Body of pancreas (tissue), 4 donors: ENCODE measurements around the gene CIB2. TPM values are rescaled to one million over a fixed set of nuclear protein-coding genes. Genes with fewer than 3 reads are reported as not detected.

Experiments used
- ATAC-seq: fragments of 150-250 bp; one replicate; pipeline ENCODE4 v1.9.1; 2016
- DNase-seq, 4 donors: peaks; one replicate each; pipeline ENCODE4 v3.0.0-alpha.2; 2019
- H3K27ac ChIP-seq, 4 donors: fragments of 200-600 bp; sonication (generic); 1 replicate in 3 of 4; 2 replicates in 1 of 4; pipeline versions ENCODE4 v1.5.1 to v1.6.1; 2016 to 2019; ENCODE audit warnings: mild to moderate bottlenecking in 1 of 4, mixed read lengths in 1 of 4, moderate library complexity in 1 of 4
- H3K27me3 ChIP-seq, 2 donors: fragments of 200-600 bp; sonication (generic); one replicate each; pipeline ENCODE4 v1.6.0; 2016; ENCODE audit warnings: mild to moderate bottlenecking in 1 of 2
- H3K36me3 ChIP-seq, 2 donors: fragments of 200-600 bp; sonication (generic); replicated peaks in 1 of 2; 2 replicates each; pipeline ENCODE4 v1.5.1; 2016; ENCODE audit warnings: low read depth in 2 of 2; ENCODE audit not compliant: insufficient read depth in 1 of 2
- H3K4me1 ChIP-seq: fragments of 200-600 bp; sonication (generic); one replicate; pipeline ENCODE4 v1.6.0; 2016
- H3K4me3 ChIP-seq, 2 donors: fragments of 200-600 bp; sonication (generic); 1 replicate in 1 of 2; 2 replicates in 1 of 2; pipeline ENCODE4 v1.5.1; 2016 to 2019
- H3K9me3 ChIP-seq, 3 donors: fragments of 200-600 bp; sonication (generic); 1 replicate in 2 of 3; 2 replicates in 1 of 3; pipeline ENCODE4 v1.5.1; 2016
- CTCF ChIP-seq, 7 experiments: fragments of 450-650 bp in 4 of 7; fragments of 200-600 bp in 3 of 7; sonication (generic) in 3 of 7; IDR thresholded peaks; one replicate each; pipeline ENCODE4 v1.5.1; 2016 to 2019; ENCODE audit warnings: antibody characterized with exemption in 7 of 7
- POLR2A ChIP-seq, 3 donors: fragments of 450-650 bp; IDR thresholded peaks; one replicate each; pipeline ENCODE4 v1.6.1; 2016; ENCODE audit warnings: antibody characterized with exemption in 3 of 3, mild to moderate bottlenecking in 2 of 3
- WGBS, 2 donors: methylation state at CpG; one replicate each; pipeline ENCODE4 v1.1.5; 2017; 5-methylcytosine and 5-hydroxymethylcytosine counted together
- intact Hi-C: fragments of 100-400 bp; cut with DNase I; formaldehyde crosslinking; loops from one replicate; pipeline ENCODE4 v1.15.1; 2023
- total RNA-seq, 2 donors: library from RNA; depleted of rRNA; stranded (reverse); fragments of >200 nt; gene quantifications; one replicate each; pipeline ENCODE4 v1.1.0, GENCODE V29; 2016

Gene CIB2
- total RNA-seq, 2 donors from 2014 or later = 3.4 to 6.9 TPM

- Histone ChIP-seq H3K36me3 (no peaks in the 10 kb centered on the region), H3K4me1 (peaks cover 7% of the 10 kb centered on the region), H3K9me3 (no peaks in the 10 kb centered on the region), H3K27ac (no peak overlapping the region), H3K27me3 (no peaks in the 10 kb centered on the region), H3K4me3 (no peak overlapping the region)
- ATAC-seq = no peak
- no peak for DNase-seq
- intact Hi-C loops = loop anchor here (5.0 kb wide), 2 partner anchors 107 to 147 kb away; no protein-coding TSS in a partner anchor
- TF ChIP-seq CTCF (IDR thresholded peaks at IDR 0.05) = no peak
- TF ChIP-seq POLR2A (IDR thresholded peaks at IDR 0.05) = no peak
- WGBS, 2 donors = 85 to 86% methylated on average over 10 to 12 of the region's 12 CpGs
These were observed 22.1 kb downstream of the CIB2 start for GRCh38 chr15:78109156-78109555.

GRCh38 chr15:78108300-78109084 is 22.8 kb downstream of the CIB2 start:
- DNase-seq (peak; percentile 88 to 91 (median 89)), ATAC-seq (peak; percentile 92)
- Histone ChIP-seq H3K27me3 (no peaks in the 10 kb centered on the region), H3K9me3 (no peaks in the 10 kb centered on the region), H3K36me3 (no peaks in the 10 kb centered on the region), H3K4me3 (no peak overlapping the region), H3K27ac (no peak overlapping the region), H3K4me1 (peaks cover 7% of the 10 kb centered on the region)
- WGBS, 2 donors = 30 to 44% methylated on average over 9 to 11 of the region's 11 CpGs
- TF ChIP-seq CTCF (IDR thresholded peaks at IDR 0.05) = peak; percentile 93 to 98 (median 97)
- no peak for TF ChIP-seq POLR2A (IDR thresholded peaks at IDR 0.05)
- intact Hi-C loops = loop anchor here (5.0 kb wide), 2 partner anchors 106 to 146 kb away; no protein-coding TSS in a partner anchor

- no peaks in the 10 kb centered on the region for H3K27me3 ChIP-seq
- intact Hi-C loops = loop anchor here (5.0 kb wide), 2 partner anchors 105 to 145 kb away; no protein-coding TSS in a partner anchor
- no peak overlapping the region for H3K4me3 ChIP-seq
- WGBS, 2 donors = 36 to 92% methylated on average over 1 to 8 of the region's 8 CpGs
- H3K36me3 ChIP-seq = no peaks in the 10 kb centered on the region
- DNase-seq = no peak
- no peak overlapping the region for H3K27ac ChIP-seq
- H3K9me3 ChIP-seq = no peaks in the 10 kb centered on the region
- TF ChIP-seq CTCF (IDR thresholded peaks at IDR 0.05) (no peak), POLR2A (IDR thresholded peaks at IDR 0.05) (no peak)
- ATAC-seq = no peak
- H3K4me1 ChIP-seq = peaks cover 7% of the 10 kb centered on the region
These were observed 23.8 kb downstream of the CIB2 start for GRCh38 chr15:78107471-78107870.

- no peak overlapping the region for H3K4me3 ChIP-seq
- peaks cover 7% of the 10 kb centered on the region for H3K4me1 ChIP-seq
- H3K27me3 ChIP-seq = no peaks in the 10 kb centered on the region
- ATAC-seq = no peak
- TF ChIP-seq CTCF (IDR thresholded peaks at IDR 0.05) (no peak), POLR2A (IDR thresholded peaks at IDR 0.05) (no peak)
- peak in 1 of 4 donors; percentile 7 for DNase-seq
- H3K9me3 ChIP-seq = no peaks in the 10 kb centered on the region
- no peaks in the 10 kb centered on the region for H3K36me3 ChIP-seq
- 76 to 87% methylated on average over 3 to 16 of the region's 16 CpGs for WGBS, 2 donors
- intact Hi-C loops = loop anchor here (5.0 kb wide), 2 partner anchors 103 to 143 kb away; no protein-coding TSS in a partner anchor
- H3K27ac ChIP-seq = no peak overlapping the region
These were observed 25.6 kb downstream of the CIB2 start for GRCh38 chr15:78105476-78106241.
